Neural cell (in vitro differentiated cells): Measurements from ENCODE around the gene TP53AIP1. TPM values are rescaled to one million over a fixed set of nuclear protein-coding genes. Genes with fewer than 3 reads are reported as not detected.

Source experiments
- H2AFZ ChIP-seq: fragments of 200-600, 300-800 bp; sonication (generic), shearing (Covaris generic); 2 replicates; pipeline ENCODE4 v1.6.0; 2014; ENCODE audit warnings: low read depth, mild to moderate bottlenecking, antibody characterized with exemption, low read length, moderate library complexity
- H3F3A ChIP-seq: fragments of 200-600 bp; shearing (Covaris generic); 2 replicates; pipeline ENCODE4 v1.6.1; 2016; ENCODE audit warnings: mild to moderate bottlenecking, moderate library complexity, mixed read lengths, antibody characterized with exemption, low read length; ENCODE audit not compliant: insufficient read depth, poor library complexity, severe bottlenecking
- H3K27ac ChIP-seq: fragments of 200-600, 300-800 bp; sonication (generic), shearing (Covaris generic); 2 replicates; pipeline ENCODE4 v1.5.1; 2014; ENCODE audit warnings: mild to moderate bottlenecking, low read length, moderate library complexity
- H3K27me3 ChIP-seq: fragments of 300-800, 200-600 bp; sonication (generic), shearing (Covaris generic); 2 replicates; pipeline ENCODE4 v1.6.0; 2014; ENCODE audit warnings: mild to moderate bottlenecking, low read depth, low read length, moderate library complexity; ENCODE audit not compliant: insufficient read depth
- H3K36me3 ChIP-seq: fragments of 300-800, 200-600 bp; sonication (generic), shearing (Covaris generic); 2 replicates; pipeline ENCODE4 v1.5.1; 2014; ENCODE audit warnings: mild to moderate bottlenecking, antibody characterized with exemption, low read length, moderate library complexity; ENCODE audit not compliant: insufficient read depth
- H3K4me2 ChIP-seq: fragments of 300-800, 200-600 bp; sonication (generic), shearing (Covaris generic); 2 replicates; pipeline ENCODE4 v1.6.0; 2014; ENCODE audit warnings: mild to moderate bottlenecking, low read length
- H3K4me3 ChIP-seq: fragments of 300-800, 200-600 bp; sonication (generic), shearing (Covaris generic); 2 replicates; pipeline ENCODE4 v1.5.1; 2014; ENCODE audit warnings: mild to moderate bottlenecking, low read length, moderate library complexity
- H3K79me2 ChIP-seq: fragments of 200-600 bp; shearing (Covaris generic); replicated peaks from 2 replicates; pipeline ENCODE4 v1.6.0; 2014; ENCODE audit warnings: mild to moderate bottlenecking, low read length, moderate library complexity; ENCODE audit not compliant: insufficient read depth
- H3K9ac ChIP-seq: fragments of 300-800, 200-600 bp; sonication (generic), shearing (Covaris generic); 2 replicates; pipeline ENCODE4 v1.6.1; 2016; ENCODE audit warnings: mild to moderate bottlenecking, low read length, mixed read lengths
- H3K9me2 ChIP-seq: fragments of 200-600 bp; shearing (Covaris generic); 2 replicates; pipeline ENCODE4 v1.6.1; 2016; ENCODE audit warnings: mild to moderate bottlenecking, low read length, mixed read lengths; ENCODE audit not compliant: insufficient read depth
- H3K9me3 ChIP-seq: fragments of 200-600, 300-800 bp; sonication (generic), shearing (Covaris generic); 2 replicates; pipeline ENCODE4 v1.6.1; 2016; ENCODE audit warnings: mild to moderate bottlenecking, mixed run types, low read length, moderate library complexity, mixed read lengths
- H4K20me1 ChIP-seq: fragments of 200-600 bp; shearing (Covaris generic); 2 replicates; pipeline ENCODE4 v1.6.1; 2016; ENCODE audit warnings: mild to moderate bottlenecking, mixed run types; ENCODE audit not compliant: insufficient read depth
- CTCF ChIP-seq: fragments of 450-650 bp; IDR thresholded peaks from 2 replicates; pipeline ENCODE4 v1.5.1; 2014; ENCODE audit warnings: antibody characterized with exemption, mild to moderate bottlenecking, moderate library complexity; ENCODE audit not compliant: poor library complexity, severe bottlenecking
- EP300 ChIP-seq: fragments of 450-650 bp; conservative IDR thresholded peaks from 2 replicates; pipeline ENCODE4 v1.6.1; 2014; ENCODE audit warnings: antibody characterized with exemption, mild to moderate bottlenecking, moderate library complexity; ENCODE audit not compliant: poor library complexity, severe bottlenecking
- EZH2 ChIP-seq: fragments of 200-600, 300-800 bp; shearing (Covaris generic), sonication (generic); IDR thresholded peaks from 2 replicates; pipeline ENCODE4 v1.6.1; 2014; ENCODE audit warnings: antibody characterized with exemption, low read length, borderline replicate concordance, mild to moderate bottlenecking; ENCODE audit not compliant: insufficient read depth, poor library complexity, severe bottlenecking
- MXI1 ChIP-seq: fragments of 450-650 bp; conservative IDR thresholded peaks from 2 replicates; pipeline ENCODE4 v1.6.1; 2014; ENCODE audit warnings: antibody characterized with exemption, mild to moderate bottlenecking; ENCODE audit not compliant: poor library complexity, severe bottlenecking
- POLR2AphosphoS5 ChIP-seq: IDR thresholded peaks from 2 replicates; pipeline ENCODE4 v1.6.1; 2012
- RAD21 ChIP-seq: fragments of 450-650 bp; conservative IDR thresholded peaks from 2 replicates; pipeline ENCODE4 v1.6.1; 2014; ENCODE audit warnings: antibody characterized with exemption, mild to moderate bottlenecking, moderate library complexity
- REST ChIP-seq: IDR thresholded peaks from 2 replicates; pipeline ENCODE4 v1.6.1; 2012; ENCODE audit warnings: borderline replicate concordance
- SMC3 ChIP-seq: fragments of 450-650 bp; conservative IDR thresholded peaks from 2 replicates; pipeline ENCODE4 v1.6.1; 2014; ENCODE audit warnings: antibody characterized with exemption, mild to moderate bottlenecking, moderate library complexity; ENCODE audit not compliant: poor library complexity
- TAF1 ChIP-seq: IDR thresholded peaks from 2 replicates; pipeline ENCODE4 v1.6.1; 2012; ENCODE audit warnings: low read depth
- polyA plus RNA-seq: library from polyadenylated mRNA; depleted of rRNA; stranded (reverse); fragments of >200 nt; gene quantifications from 2 replicates; pipeline ENCODE4 v1.2.3, GENCODE V29; 2014

Gene TP53AIP1
- polyA plus RNA-seq, 1 donor from 2014 or later = 0.68 TPM

- Histone ChIP-seq H2AFZ (no peak overlapping the region), H3K4me2 (no peak overlapping the region), H3K9ac (no peak overlapping the region), H3K27me3 (no peaks in the 10 kb centered on the region), H3K9me3 (no peaks in the 10 kb centered on the region), H3K9me2 (no peaks in the 10 kb centered on the region), H3K36me3 (no peaks in the 10 kb centered on the region), H3K79me2 (no peaks in the 10 kb centered on the region), H3K4me3 (no peak overlapping the region), H3F3A (no peaks in the 10 kb centered on the region), H4K20me1 (no peaks in the 10 kb centered on the region), H3K27ac (no peak overlapping the region)
- TF ChIP-seq EZH2 (no peak), RAD21 (no peak), TAF1 (no peak), MXI1 (no peak), REST (no peak), SMC3 (no peak), CTCF (no peak), EP300 (no peak), POLR2AphosphoS5 (no peak)
Measured at GRCh38 chr11:128940603-128941002, 2.1 kb downstream of the TP53AIP1 start.

- Histone ChIP-seq H3K79me2 (no peaks in the 10 kb centered on the region), H2AFZ (no peak overlapping the region), H3K27me3 (no peaks in the 10 kb centered on the region), H3K9me2 (no peaks in the 10 kb centered on the region), H3K9ac (no peak overlapping the region), H3K4me3 (no peak overlapping the region), H3K9me3 (no peaks in the 10 kb centered on the region), H3K4me2 (no peak overlapping the region), H3F3A (no peaks in the 10 kb centered on the region), H4K20me1 (no peaks in the 10 kb centered on the region), H3K36me3 (no peaks in the 10 kb centered on the region), H3K27ac (no peak overlapping the region)
- no peak for TF ChIP-seq MXI1
- TF ChIP-seq SMC3 = no peak
- TF ChIP-seq POLR2AphosphoS5 = no peak
- TF ChIP-seq TAF1 = no peak
- TF ChIP-seq REST = no peak
- TF ChIP-seq EZH2 = no peak
- TF ChIP-seq RAD21 = no peak
- no peak for TF ChIP-seq CTCF
- TF ChIP-seq EP300 = no peak
Measured at GRCh38 chr11:128940156-128940555, 2.5 kb downstream of the TP53AIP1 start.
